Activated T-helper 17 cell treated with anti-CD3 and anti-CD28 coated beads, Interleukin-2, amount 50 U/mL, for 72 hours (primary cell): ENCODE data around the gene FOXN1. TPM values are rescaled to one million over a fixed set of nuclear protein-coding genes. Genes with fewer than 3 reads are reported as not detected.
"Not testable (repeated sequence)": the region's sequence is repeated elsewhere in the genome, so short reads cannot be mapped to it uniquely, and the experiment has no call there.

Experiments
- ATAC-seq: fragments of 150-1000 bp; cut with Tn5 transposase; replicated peaks from 2 replicates; pipeline ENCODE4 v1.10.0; 2021; ENCODE audit warnings: mild to moderate bottlenecking, moderate library complexity
- H3K27ac Mint-ChIP-seq: one replicate; pipeline ENCODE4 v1.8.0; 2022; ENCODE audit warnings: mixed read lengths
- H3K27me3 Mint-ChIP-seq: one replicate; pipeline ENCODE4 v1.8.0; 2022; ENCODE audit warnings: mixed read lengths
- H3K36me3 Mint-ChIP-seq: one replicate; pipeline ENCODE4 v1.8.0; 2022; ENCODE audit warnings: low read depth, mild to moderate bottlenecking, mixed read lengths
- H3K4me1 Mint-ChIP-seq: one replicate; pipeline ENCODE4 v1.8.0; 2022; ENCODE audit warnings: mixed read lengths
- H3K4me3 Mint-ChIP-seq: one replicate; pipeline ENCODE4 v1.8.0; 2022; ENCODE audit warnings: mild to moderate bottlenecking, mixed read lengths
- H3K9me3 Mint-ChIP-seq: one replicate; pipeline ENCODE4 v1.8.0; 2022; ENCODE audit warnings: mixed read lengths
- total RNA-seq, 2 donors: library from RNA; stranded (reverse); gene quantifications; one replicate each; pipeline ENCODE4 v1.2.3, GENCODE V29; 2022

Gene FOXN1
- total RNA-seq, 2 donors from 2014 or later: not detected

GRCh38 chr17:28572259-28573039, 66.3 kb downstream of the FOXN1 start:
- Mint-ChIP-seq H3K27me3 (no peaks in the 10 kb centered on the region), H3K27ac (peak overlapping the region; percentile 96), H3K36me3 (peaks cover 76% of the 10 kb centered on the region), H3K4me1 (peaks cover 34% of the 10 kb centered on the region), H3K9me3 (no peaks in the 10 kb centered on the region), H3K4me3 (peak overlapping the region; percentile 97)
- no peak for ATAC-seq

- Mint-ChIP-seq H3K27ac (peak overlapping the region; percentile 96), H3K4me1 (peaks cover 28% of the 10 kb centered on the region), H3K4me3 (peak overlapping the region; percentile 97), H3K27me3 (no peaks in the 10 kb centered on the region), H3K9me3 (no peaks in the 10 kb centered on the region), H3K36me3 (peaks cover 76% of the 10 kb centered on the region)
- ATAC-seq: no peak
These were observed 66.9 kb downstream of the FOXN1 start for GRCh38 chr17:28573040-28573380.

- no peak for ATAC-seq
- H3K4me3 Mint-ChIP-seq: peak overlapping the region; percentile 97
- H3K4me1 Mint-ChIP-seq: peaks cover 23% of the 10 kb centered on the region
- H3K27me3 Mint-ChIP-seq: no peaks in the 10 kb centered on the region
- no peaks in the 10 kb centered on the region for H3K9me3 Mint-ChIP-seq
- peaks cover 76% of the 10 kb centered on the region for H3K36me3 Mint-ChIP-seq
- H3K27ac Mint-ChIP-seq: no peak overlapping the region
These were observed 67.4 kb downstream of the FOXN1 start for GRCh38 chr17:28573521-28573920.

GRCh38 chr17:28573966-28574480, 67.9 kb downstream of the FOXN1 start:
- H3K4me3 Mint-ChIP-seq: peak overlapping the region; percentile 97
- no peaks in the 10 kb centered on the region for H3K9me3 Mint-ChIP-seq
- H3K4me1 Mint-ChIP-seq: peaks cover 24% of the 10 kb centered on the region
- H3K27me3 Mint-ChIP-seq: no peaks in the 10 kb centered on the region
- H3K36me3 Mint-ChIP-seq: peaks cover 78% of the 10 kb centered on the region
- no peak for ATAC-seq
- H3K27ac Mint-ChIP-seq: no peak overlapping the region

GRCh38 chr17:28574526-28574925, 68.4 kb downstream of the FOXN1 start:
- no peaks in the 10 kb centered on the region for H3K27me3 Mint-ChIP-seq
- H3K9me3 Mint-ChIP-seq: no peaks in the 10 kb centered on the region
- peaks cover 80% of the 10 kb centered on the region for H3K36me3 Mint-ChIP-seq
- peaks cover 26% of the 10 kb centered on the region for H3K4me1 Mint-ChIP-seq
- H3K27ac Mint-ChIP-seq: no peak overlapping the region
- ATAC-seq: no peak
- peak overlapping the region; percentile 97 for H3K4me3 Mint-ChIP-seq

GRCh38 chr17:28575126-28575795, 69.1 kb downstream of the FOXN1 start:
- Mint-ChIP-seq H3K9me3 (no peaks in the 10 kb centered on the region), H3K36me3 (peaks cover 80% of the 10 kb centered on the region), H3K27me3 (no peaks in the 10 kb centered on the region), H3K27ac (no peak overlapping the region), H3K4me1 (peaks cover 28% of the 10 kb centered on the region), H3K4me3 (peak overlapping the region; percentile 97)
- no peak for ATAC-seq

- not testable (repeated sequence) for H3K9me3 Mint-ChIP-seq, ATAC-seq, H3K27me3 Mint-ChIP-seq
- H3K27ac Mint-ChIP-seq: peak overlapping the region; percentile 93
- peaks cover 35% of the 10 kb centered on the region for H3K4me1 Mint-ChIP-seq
- peaks cover 87% of the 10 kb centered on the region for H3K36me3 Mint-ChIP-seq
- H3K4me3 Mint-ChIP-seq: peak overlapping the region; percentile 97
These were observed 69.9 kb downstream of the FOXN1 start for GRCh38 chr17:28576016-28576415.

GRCh38 chr17:28576758-28577465, 70.8 kb downstream of the FOXN1 start, which contains the start of gene ALDOC:
Gene ALDOC, minus strand, starts transcription at chr17:28576895. Its CDS starts 1,363 bp downstream, at chr17:28575532.
- Mint-ChIP-seq H3K36me3 (peaks cover 87% of the 10 kb centered on the region), H3K4me3 (peak within 1 kb of the TSS; percentile 97), H3K4me1 (peaks cover 35% of the 10 kb centered on the region), H3K9me3 (no peaks in the 10 kb centered on the region), H3K27me3 (no peaks in the 10 kb centered on the region), H3K27ac (peak within 1 kb of the TSS; percentile 93)
- peak; percentile 90 for ATAC-seq

GRCh38 chr17:28577466-28577824, 71.3 kb downstream of the FOXN1 start:
- H3K36me3 Mint-ChIP-seq: peaks cover 86% of the 10 kb centered on the region
- no peaks in the 10 kb centered on the region for H3K27me3 Mint-ChIP-seq
- peak overlapping the region; percentile 97 for H3K4me3 Mint-ChIP-seq
- H3K9me3 Mint-ChIP-seq: no peaks in the 10 kb centered on the region
- no peak for ATAC-seq
- H3K4me1 Mint-ChIP-seq: peaks cover 30% of the 10 kb centered on the region
- no peak overlapping the region for H3K27ac Mint-ChIP-seq

- Mint-ChIP-seq H3K27ac (peak overlapping the region; percentile 69), H3K9me3 (no peaks in the 10 kb centered on the region), H3K36me3 (peaks cover 75% of the 10 kb centered on the region), H3K27me3 (no peaks in the 10 kb centered on the region), H3K4me1 (peaks cover 21% of the 10 kb centered on the region), H3K4me3 (peak overlapping the region; percentile 77)
- ATAC-seq: no peak
These were observed 72.4 kb downstream of the FOXN1 start for GRCh38 chr17:28578246-28579195.

GRCh38 chr17:28579526-28579925, 73.4 kb downstream of the FOXN1 start:
- Mint-ChIP-seq H3K4me1 (peaks cover 21% of the 10 kb centered on the region), H3K9me3 (no peaks in the 10 kb centered on the region), H3K36me3 (peaks cover 65% of the 10 kb centered on the region), H3K4me3 (peak overlapping the region; percentile 77), H3K27me3 (no peaks in the 10 kb centered on the region), H3K27ac (peak overlapping the region; percentile 69)
- peak; percentile 71 for ATAC-seq

GRCh38 chr17:28580959-28581358, 74.8 kb downstream of the FOXN1 start:
- ATAC-seq: no peak
- Mint-ChIP-seq H3K4me3 (peak overlapping the region; percentile 77), H3K27me3 (no peaks in the 10 kb centered on the region), H3K36me3 (peaks cover 50% of the 10 kb centered on the region), H3K9me3 (no peaks in the 10 kb centered on the region), H3K27ac (peak overlapping the region; percentile 69), H3K4me1 (peaks cover 21% of the 10 kb centered on the region)

- no peak for ATAC-seq
- H3K27me3 Mint-ChIP-seq: no peaks in the 10 kb centered on the region
- peaks cover 36% of the 10 kb centered on the region for H3K36me3 Mint-ChIP-seq
- peaks cover 21% of the 10 kb centered on the region for H3K4me1 Mint-ChIP-seq
- H3K27ac Mint-ChIP-seq: no peak overlapping the region
- no peak overlapping the region for H3K4me3 Mint-ChIP-seq
- H3K9me3 Mint-ChIP-seq: no peaks in the 10 kb centered on the region
These were observed 76.4 kb downstream of the FOXN1 start for GRCh38 chr17:28582513-28582912.
